ENCODE data around the gene GNAQ. TPM values are rescaled to one million over a fixed set of nuclear protein-coding genes. Genes with fewer than 3 reads are reported as not detected.

The GNAQ gene
- total and polyA plus RNA-seq, 2 of the 13 experiments (the other 11 are each of a cell fraction or from before 2014, with no cell fraction given): 16.5 to 17.7 TPM

- TF ChIP-seq ZNF629 (CRISPR knock-in tag; conservative IDR thresholded peaks at IDR 0.05): no peak
- peak; percentile 28; the same call in 1 of the 2 replicates for TF ChIP-seq CEBPG (CRISPR knock-in tag; IDR thresholded peaks at IDR 0.05)
- no peak for TF ChIP-seq LCORL (IDR thresholded peaks at IDR 0.05)
- TF ChIP-seq LCORL (CRISPR knock-in tag; IDR thresholded peaks at IDR 0.05): no peak
- no peak for TF ChIP-seq ZBTB7B (CRISPR knock-in tag; IDR thresholded peaks at IDR 0.05)
- TF ChIP-seq DMTF1 (CRISPR knock-in tag; IDR thresholded peaks at IDR 0.05): no peak
- TF ChIP-seq HDAC6 (IDR thresholded peaks at IDR 0.05; ENCODE audit: low read depth, low read length): no peak
- TF ChIP-seq SNAPC4 (CRISPR knock-in tag; IDR thresholded peaks at IDR 0.05): no peak
- no peak for TF ChIP-seq CENPX (CRISPR knock-in tag; IDR thresholded peaks at IDR 0.05)
- no peak for TF ChIP-seq NONO (IDR thresholded peaks at IDR 0.05)
- TF ChIP-seq NONO (CRISPR knock-in tag; conservative IDR thresholded peaks at IDR 0.05): no peak
- TF ChIP-seq EP300 (IDR thresholded peaks at IDR 0.05; ENCODE audit: low read depth in 2 of 2, low read length in 2 of 2): peak in 1 of 2 experiments; percentile 23; a peak in 1 of 4 replicates
- 0 out of 2 replicates have a peak, but pooled peaks have one; percentile 45 for TF ChIP-seq EP300 (CRISPR knock-in tag; IDR thresholded peaks at IDR 0.05; ENCODE audit: borderline replicate concordance)
- no peak for TF ChIP-seq ZNF616 (CRISPR knock-in tag; IDR thresholded peaks at IDR 0.05; ENCODE audit: low read depth)
- no peak for TF ChIP-seq ATF6 (CRISPR knock-in tag; conservative IDR thresholded peaks at IDR 0.05)
- TF ChIP-seq ZNF547 (CRISPR knock-in tag; IDR thresholded peaks at IDR 0.05): no peak
- peak; percentile 78 for TF ChIP-seq ARID3A (IDR thresholded peaks at IDR 0.05; ENCODE audit: low read depth, low read length)
- TF ChIP-seq CREB1 (IDR thresholded peaks at IDR 0.05): 0 out of 2 replicates have a peak, but pooled peaks have one; percentile 20
- no peak for TF ChIP-seq CREB1 (CRISPR knock-in tag; IDR thresholded peaks at IDR 0.05)
- no peak for TF ChIP-seq SIN3B (IDR thresholded peaks at IDR 0.05; ENCODE audit: low read length)
- no peak for TF ChIP-seq ZNF264 (CRISPR knock-in tag; IDR thresholded peaks at IDR 0.05)
- TF ChIP-seq SIX4 (CRISPR knock-in tag; IDR thresholded peaks at IDR 0.05): no peak
These were observed 224.3 kb downstream of the GNAQ start (continued) for GRCh38 chr9:77807281-77807683.

All from HepG2 (cell line).